ENCODE measurements around the gene THTPA.

The THTPA gene, protein sequence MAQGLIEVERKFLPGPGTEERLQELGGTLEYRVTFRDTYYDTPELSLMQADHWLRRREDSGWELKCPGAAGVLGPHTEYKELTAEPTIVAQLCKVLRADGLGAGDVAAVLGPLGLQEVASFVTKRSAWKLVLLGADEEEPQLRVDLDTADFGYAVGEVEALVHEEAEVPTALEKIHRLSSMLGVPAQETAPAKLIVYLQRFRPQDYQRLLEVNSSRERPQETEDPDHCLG

DNA sequence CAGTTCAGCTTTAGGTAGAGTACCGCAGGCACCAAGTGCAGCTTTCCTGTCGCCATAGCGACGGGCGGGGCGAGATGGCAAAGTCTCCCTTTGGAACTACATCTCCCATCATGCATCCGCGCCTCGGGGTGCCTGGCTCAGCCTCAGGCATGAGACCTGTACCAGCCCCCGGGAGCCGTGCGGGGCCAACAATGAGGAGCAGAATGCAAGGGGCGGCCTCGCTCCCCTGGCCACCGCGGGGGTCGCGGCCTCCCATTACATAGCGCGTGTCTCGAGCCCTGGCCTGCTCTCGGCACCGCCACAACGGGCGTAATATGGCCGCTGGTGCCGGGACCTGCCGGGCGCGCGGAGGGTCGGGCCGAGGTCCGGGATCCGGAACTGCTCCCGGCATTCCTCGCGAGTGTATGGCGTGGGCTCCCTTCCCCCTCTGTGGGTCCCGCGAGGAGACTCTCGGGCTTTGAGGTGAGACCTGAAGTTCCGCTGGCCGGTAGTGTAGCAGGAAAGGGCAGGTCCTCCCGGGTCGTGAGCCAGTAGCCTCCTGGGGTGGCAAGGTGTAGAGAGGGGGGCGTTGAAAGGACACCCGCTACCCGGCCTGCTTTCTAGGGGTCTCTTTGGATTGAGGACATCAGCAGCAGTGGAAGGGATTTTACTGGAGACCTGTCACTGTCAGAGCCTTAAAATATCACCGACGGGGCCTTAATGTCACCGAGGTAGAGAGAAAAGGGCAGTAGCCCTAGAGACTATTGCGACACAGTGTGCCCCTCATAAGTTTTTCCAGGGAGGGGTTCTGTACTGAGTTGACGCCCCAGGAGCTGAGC, at the start of gene THTPA:
TSS of gene THTPA (plus strand) at position 390 of the 818 bp plus-strand sequence. CDS start 487 bp downstream, outside the sequence.
- peak; percentile 95 for DNase-seq

DNA sequence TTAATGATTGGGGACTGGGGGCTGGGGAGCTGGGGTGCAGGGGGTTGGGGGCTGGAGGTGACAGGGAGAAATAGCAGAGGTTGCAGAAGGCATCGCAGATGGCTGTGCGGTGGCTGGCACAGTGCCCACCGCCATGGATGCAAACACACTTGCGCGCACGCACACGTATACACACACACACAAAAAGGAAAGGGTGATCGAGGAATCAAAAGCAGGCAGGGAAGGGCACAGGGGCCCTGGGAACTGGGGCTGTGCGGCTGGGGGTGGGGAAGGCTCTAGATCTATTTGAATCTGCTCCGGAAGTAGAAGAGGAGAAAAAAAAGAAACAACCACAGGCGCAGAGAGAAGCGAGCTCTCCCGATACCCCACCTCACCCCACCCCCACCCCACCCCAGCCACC, 43.9 kb upstream of the THTPA start:
- no peak for DNase-seq

DNA sequence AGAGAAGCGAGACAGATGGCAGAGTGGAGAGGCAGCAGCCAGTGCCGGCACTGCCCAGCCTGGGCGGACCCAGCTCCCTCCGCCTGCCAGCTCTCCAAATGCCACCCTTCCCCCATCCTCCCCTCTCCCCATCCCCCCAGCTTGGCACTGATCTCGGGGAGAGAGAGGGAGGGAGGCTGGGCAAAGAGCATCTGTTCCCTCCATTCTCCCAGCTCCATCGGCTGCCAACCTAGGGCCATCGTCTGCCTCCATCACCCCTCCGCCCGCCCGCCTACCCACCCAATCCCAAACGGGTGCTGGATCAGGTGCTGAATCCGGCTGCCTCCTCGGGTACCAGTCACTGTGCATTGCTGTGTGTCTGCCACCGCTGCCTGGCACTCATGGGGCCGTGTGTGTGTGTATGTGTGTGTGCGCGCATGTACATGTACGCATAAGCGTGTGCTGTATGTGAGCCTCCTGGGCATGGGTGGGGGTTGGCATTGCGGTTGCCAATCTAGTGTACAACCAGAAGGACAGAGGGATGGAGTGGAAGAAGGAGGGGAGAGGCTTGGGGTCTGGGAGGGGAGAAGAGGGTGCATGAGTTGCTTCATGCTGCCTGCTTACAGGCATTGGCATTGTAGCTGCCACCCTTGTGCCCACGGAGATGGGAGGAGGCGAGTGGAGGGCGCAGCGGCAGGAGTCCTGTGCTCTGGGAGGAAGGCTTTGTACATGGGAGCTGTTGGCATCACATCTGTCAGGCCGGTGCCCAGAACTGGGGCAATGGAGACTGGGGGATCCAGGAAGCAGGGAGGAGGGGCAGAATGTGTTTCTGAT, 42.9 kb upstream of the THTPA start:
- no peak for DNase-seq

DNA sequence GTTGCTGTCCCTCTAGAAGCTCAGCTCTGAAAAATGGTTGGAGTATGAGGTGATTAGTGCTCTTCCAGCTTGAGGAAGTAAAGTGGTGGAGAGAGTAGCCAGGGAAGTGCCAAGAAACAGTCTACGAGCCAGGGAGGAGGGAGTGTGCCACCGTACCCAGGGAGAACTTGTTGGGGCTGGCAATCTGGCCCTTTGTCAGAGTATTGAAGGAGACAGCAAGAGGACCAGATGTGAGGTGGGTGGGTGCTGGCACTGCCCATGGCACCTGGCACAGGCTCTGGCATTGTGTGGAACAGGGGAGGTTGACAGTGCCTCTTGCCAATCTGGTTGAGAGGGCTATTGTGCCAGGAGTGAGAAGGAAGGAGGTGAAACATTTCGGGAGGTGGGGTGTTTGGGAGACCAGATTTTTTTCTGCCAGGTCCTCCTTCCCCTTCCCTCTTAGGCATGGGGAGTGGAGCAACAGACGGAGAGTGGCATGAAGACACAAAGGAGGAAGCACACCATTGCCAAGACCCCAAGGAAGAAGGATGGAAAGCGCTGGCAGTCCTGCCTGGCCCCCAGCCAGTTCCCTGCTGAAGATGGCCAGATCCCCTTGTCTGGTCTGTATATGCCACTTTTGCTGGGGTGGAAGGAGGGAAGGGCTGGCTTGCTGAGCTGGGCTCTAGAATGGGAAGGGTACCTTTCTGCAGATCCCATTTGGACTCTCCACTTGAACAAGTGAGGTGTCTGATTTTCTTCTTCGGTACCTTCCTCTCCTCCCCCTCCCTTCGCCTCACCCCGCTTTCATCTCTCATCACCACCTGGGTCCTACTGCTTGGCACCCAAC, 42.0 kb upstream of the THTPA start:
- DNase-seq, result no peak

DNA sequence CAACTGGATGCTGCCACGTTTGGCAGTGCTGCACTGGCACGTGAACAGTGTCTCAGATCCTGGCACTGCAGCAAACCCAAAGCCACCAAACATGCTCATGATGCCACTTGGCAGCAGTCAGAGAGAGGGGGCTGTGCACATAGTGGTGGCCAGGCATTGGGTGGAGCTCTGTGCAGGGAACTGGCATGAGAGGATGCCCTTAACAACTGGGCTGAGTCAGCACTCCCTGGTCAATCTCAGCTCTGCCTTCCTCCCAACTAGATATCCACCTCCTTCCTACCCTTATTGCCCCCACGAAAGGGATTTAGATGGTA, 41.5 kb upstream of the THTPA start:
- DNase-seq, result no peak

DNA sequence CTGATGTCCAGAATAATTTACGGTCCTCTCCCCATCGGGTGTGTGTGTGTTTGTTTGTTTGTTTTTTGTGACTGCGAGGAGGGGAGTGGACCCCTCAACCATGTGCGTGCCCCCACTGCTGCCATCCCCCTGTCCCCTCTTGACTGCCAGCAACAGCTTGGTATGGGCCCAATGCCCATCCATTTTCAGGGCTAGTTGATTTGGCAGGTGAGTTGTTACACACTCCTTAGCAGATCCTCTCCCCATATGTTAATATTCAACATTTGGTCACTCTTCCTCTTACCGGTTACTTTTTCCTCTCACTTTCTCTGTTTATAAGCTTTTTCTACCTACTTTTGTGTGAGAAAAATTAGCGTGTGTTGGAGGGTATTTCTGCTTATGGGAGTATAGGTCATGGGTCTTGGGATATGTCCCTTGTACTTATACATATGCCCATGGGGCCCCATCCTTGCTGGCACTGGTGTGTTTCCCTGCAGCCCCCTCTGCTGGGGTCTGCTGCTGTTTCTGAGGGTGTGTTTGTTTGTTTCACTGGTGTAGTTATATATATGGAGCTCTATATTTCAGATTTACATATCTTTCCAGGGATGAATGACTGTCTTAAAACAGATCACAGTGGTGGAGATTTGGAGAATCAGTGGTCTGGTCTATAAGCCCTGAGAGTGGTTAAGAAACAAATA, 38.3 kb upstream of the THTPA start:
- no peak for DNase-seq

DNA sequence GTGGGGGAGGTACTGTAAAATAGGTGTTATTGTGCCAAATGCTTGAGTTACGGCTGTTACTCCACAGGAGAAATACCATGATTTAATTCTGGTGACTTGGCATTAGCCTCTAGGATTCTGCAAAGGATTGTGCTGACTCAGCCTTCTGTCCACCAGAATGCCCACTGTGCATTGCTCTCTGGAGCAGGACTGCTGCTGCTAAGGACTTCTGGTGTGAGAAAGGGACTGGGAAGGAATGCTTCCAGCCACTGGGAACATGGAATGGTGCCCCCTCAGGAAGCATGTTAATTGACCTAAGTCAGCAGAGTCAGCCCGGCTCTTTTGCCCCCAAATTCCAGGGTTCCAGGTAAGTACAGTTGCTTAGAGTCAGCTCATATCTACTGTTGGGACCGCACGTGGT, 37.4 kb upstream of the THTPA start:
- DNase-seq, result no peak

DNA sequence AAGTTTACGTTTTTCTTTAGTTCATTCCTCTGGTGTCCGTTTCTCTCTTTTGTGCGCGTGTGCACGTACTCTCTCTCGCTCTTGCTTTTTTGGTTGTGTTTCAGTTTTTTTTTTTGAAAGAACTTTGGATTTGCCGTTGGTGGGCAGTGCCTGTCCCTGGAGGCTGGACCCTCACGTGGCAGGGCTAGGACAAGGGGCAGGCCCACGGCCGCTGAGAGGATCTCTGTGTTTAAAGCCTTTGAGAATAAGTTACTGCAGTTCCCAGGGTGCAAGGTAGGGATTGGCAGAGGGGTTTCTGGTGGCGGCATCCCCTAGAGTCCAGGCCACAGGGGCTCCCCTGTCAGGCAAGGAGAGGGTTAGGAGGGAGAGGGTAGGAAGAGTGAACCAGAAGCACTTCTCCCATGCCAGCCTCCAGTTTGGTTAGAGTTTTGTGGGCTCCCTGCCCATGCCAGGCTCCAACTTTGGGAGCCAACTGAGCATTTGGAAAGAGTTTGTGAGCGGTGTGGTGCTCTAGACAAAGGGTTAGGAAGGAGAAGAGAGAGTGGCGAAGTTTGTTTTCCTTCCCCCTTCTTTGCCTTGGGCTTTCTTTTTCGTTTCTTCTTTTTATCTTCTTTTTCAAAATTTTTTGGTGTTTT, 35.1 kb upstream of the THTPA start:
- DNase-seq, result no peak

DNA sequence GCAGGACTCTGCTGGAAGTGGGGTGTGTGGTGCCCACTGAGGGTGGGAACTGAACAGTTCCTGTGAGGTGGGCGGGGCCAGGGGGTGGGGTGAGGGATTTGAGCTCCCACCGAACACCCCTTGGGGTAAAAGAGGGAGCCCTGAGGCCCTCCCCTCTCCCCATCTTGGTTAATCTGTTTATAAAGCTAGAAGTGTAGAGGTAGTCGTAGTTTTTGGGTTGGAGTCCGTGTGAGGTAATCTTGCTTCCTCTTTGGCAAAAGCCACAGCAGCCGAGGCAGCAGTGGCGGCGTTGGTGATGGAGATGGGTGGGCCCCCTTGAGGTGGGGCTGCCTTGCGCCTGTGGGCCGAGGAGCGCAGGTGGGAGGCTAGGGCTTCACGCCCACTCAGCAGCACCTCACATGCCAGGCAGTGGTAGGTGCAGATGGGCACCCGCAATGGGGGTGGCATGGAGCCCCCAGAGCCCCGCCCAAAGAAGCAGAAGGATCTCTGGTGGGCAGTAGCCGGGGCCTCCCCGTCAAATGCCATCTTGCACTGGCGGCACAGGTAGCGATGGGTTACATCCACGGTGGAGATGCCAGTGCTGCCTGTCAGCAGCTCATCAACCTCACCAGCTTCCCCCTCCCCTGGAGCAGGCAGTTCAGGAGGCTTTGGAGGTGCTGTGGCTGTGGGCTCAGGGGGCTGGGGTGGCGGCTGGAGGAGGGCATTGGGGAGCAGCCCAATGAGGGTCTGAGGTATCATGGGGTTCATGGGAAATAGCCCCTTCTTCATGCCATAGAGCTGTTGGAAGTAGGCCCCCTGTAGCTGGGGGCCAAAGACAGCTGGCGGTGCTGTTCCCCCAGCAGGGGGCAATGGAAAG, 34.1 kb upstream of the THTPA start:
- DNase-seq, result no peak

DNA sequence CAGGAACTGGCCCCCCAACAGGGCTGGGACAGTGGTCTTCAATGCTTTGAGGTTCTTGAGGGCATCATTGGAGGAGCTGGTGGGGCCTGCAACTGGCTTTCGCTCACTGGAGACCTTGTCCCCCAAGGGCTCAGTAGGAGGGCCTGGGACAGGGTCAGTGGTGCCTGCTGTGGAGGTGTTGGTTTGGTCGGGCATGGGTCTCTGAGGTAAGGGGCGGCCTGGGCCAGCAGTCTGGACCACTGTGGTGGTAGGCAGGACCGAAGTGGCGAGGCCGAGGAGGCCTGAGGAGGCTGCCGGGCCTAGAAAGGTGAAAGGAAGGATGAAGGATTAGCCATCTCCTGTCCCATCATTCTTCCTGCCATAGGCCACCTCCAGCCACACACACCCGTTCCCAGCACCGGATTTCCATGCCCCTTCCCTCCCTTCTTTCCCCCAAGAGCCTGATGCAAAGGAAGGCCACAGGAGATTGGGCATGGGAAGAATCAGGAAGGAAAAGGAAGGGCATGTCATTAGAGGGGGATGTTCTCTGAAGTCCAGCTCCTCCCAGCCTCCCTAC, 33.4 kb upstream of the THTPA start:
- DNase-seq, result no peak

DNA sequence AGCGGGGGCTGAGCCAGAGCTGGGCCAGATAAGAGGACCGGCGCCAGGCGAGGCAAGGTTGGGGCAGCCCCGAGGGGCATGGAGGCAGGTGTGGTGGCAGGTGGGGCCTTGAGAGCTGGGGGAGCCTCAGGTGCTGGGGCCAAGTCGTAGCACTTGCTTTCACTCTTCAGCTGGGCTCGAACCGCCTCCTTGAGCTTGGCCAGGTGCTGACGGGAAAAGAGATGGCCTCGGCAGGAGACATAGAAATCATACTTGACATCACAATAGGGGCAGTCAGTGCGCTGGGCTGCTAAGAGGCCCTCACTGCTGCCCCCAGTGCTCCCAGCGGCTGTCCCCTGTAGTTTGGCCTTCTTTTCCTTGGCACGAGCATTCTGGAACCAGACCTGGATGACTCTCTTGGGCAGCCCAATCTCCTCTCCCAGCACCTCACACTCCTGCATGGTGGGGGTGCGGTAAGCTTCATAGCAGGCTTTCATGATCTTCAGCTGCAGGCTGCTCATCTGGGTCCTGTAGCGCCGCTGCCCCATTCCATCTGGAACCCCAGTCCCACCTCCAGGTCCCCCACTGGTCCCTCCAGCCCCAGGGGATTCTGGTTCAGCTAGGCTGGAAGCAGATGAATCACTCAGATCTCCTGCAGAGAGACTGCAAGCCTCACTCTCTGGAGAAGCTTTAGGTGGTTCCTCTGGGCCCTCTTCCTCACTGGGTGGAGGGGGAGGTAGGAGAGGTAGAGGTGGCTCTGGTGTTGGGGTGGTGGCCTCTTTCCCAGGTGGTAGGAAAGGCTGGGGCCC, 32.6 kb upstream of the THTPA start:
- DNase-seq, result no peak

DNA sequence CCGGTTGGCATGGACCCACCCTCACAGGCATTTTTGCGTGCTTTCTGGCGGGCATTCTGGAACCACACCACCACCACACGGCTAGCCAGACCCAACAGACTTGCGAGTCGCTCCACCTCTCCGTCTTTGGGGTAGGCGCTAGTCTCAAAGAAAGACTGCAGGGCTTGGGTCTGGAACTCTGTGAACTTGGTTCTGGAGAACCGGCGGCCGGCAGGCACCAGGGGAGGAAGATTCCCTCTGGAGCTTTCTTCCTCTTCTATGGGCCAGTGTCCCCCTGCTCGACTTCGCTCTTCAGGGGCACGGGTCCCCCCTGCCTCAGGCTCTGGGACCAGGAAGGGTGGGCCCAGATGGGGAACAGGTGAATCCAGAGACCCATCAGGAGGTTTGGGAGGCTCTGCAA, 31.1 kb upstream of the THTPA start:
- DNase-seq, result no peak

DNA sequence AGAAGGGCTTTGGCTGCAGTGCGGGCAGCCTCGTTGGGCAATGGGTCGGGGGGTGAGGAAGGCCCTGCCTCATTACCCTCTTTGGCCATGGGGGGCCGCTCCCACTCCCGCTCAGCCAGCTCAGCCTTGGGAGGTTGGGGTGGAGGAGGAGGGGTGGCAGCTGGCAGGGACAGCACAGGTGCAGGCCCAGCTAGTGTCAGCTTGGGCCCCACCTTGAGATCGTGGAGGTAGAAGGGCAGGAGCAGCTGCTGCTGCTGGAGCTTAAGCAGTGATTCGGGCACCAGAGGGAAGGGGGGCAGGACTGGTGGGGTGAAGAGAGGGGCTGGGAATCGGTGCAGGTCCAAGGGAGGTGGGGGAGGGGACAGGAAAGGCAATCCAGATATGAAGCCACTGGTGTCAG, 30.5 kb upstream of the THTPA start:
- no peak for DNase-seq

DNA sequence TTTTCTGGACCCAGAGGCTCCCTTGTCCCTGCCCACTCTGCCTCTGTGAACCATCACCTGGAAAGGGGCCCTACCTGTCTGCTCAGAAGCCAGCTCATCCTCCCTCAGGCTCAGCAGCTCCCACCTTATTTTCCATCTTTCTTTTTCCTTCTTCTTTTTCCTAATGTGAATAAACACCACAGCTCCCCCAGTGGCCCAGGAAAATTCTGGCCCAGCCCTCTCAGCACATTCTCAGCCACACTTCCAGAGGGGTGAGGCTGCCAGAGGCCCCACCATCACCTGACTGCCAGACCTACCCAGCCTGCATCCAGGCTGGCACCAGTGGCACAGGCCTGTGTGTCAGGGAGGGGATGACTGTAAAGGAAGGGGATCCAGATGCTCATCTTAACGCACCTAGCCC, 27.5 kb upstream of the THTPA start:
- no peak for DNase-seq

DNA sequence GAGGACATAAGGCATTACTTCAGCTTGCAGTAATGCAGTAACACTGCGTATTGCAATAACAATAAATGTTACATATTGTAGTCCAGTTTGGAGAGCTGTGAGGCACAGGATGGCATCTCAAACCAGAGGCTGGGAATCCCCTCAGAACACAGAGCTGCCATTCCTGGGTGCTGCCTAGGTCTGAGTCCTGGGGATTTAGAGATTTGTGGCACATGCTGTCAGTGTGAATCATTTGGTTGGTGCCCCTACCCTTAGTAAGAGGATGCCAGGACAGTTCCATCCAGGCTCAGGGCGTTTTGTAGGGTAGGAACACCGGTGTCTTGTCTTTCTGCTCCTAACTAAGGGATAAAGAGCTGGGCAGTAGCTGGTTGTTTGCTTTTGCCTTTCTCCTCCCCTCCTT, 27.1 kb upstream of the THTPA start:
- DNase-seq, result no peak

DNA sequence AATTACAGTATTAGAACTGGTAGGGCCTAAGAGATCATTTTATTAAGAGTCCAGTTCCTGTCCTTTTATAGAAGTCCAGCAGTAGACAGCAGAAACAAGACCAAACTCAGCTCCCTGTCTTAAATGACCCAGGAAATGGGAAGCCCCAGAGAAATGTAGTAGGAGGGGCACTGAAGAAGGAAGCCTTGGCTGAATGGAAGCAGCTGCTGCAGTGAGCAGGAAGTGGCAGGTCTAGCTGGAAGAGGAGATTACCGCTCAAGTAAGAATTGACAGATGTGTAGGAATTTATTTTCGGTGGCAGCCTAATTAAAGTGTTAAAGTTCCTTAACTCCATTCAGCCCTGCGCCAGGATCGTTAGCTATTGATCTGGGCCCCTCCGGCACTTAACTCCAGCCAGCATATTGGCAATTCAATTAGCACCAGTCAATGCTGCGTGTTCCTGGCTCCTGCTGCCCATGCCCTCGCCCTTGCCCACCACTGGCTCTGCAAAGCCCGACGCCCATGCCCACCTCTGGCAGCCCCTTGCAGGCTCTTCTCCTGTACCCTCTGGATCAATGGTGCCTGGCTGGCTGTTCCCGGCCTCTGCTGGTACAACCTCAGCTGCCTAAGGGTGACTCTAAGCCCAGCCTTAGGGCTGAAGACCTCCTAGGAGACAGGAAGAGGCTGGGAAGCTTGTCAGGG, 25.6 kb upstream of the THTPA start:
- no peak for DNase-seq

DNA sequence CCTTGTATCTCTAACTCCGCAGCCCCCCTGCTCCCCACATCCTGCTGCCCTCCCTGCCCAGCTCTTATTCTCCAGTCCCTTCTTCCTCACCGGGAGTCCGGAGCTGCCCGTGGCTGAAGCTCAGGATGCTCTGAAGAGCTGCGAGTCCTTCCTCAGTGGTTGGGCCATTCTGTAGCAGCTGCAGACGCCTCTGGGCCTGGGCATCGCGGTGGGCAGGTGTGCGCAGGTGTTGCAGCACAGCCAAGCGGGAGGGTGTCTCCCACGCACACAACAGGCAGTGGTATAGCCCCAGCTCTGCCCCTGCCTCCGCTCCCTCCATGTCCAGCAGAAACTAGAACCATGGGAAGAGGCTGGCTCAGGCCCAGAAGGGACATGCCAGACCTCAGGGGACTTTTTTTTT, 24.7 kb upstream of the THTPA start:
- DNase-seq, result no peak

DNA sequence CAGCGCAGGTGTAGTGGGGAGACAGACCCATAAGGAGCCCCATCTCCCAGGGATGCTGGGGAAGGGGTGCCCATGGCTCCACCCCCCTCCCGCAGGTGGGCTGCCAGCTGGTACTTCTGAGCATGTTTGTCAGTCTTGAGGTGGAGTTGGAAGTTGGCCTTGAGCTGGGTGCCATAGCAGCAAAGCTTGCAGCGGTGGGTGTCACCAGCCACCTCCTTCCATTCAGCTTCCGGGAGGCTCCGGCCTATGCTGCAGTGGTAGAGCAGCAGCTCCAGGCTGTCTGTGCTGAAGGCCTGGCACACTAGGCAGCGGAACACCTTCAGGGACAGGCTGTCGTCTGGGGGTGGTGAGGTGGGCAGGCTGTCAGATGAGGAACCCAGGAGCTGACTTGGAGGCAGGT, 23.4 kb upstream of the THTPA start:
- DNase-seq, result no peak
